GM18526 (cell line): Measurements from ENCODE around the gene TCF7L1.

Experiments
- POLR2A ChIP-seq: IDR thresholded peaks from 3 replicates; pipeline ENCODE4 v1.6.1; 2011; ENCODE audit not compliant: insufficient read length; ENCODE audit errors: extremely low read depth

TCF7L1 gene

GRCh38 chr2:85281553-85281952 lies 148.4 kb downstream of the TCF7L1 start:
- no peak for TF ChIP-seq POLR2A

GRCh38 chr2:85282914-85283313 lies 149.7 kb downstream of the TCF7L1 start:
- no peak for TF ChIP-seq POLR2A

- TF ChIP-seq POLR2A = no peak
These were observed 150.4 kb downstream of the TCF7L1 start for GRCh38 chr2:85283641-85284040.

- no peak for TF ChIP-seq POLR2A
These were observed 153.7 kb downstream of the TCF7L1 start for GRCh38 chr2:85286918-85287317.

- TF ChIP-seq POLR2A = no peak
These were observed 154.5 kb downstream of the TCF7L1 start for GRCh38 chr2:85287721-85288120.

- no peak for TF ChIP-seq POLR2A
These were observed 155.1 kb downstream of the TCF7L1 start for GRCh38 chr2:85288244-85288725.

GRCh38 chr2:85291425-85292023 lies 158.3 kb downstream of the TCF7L1 start:
- TF ChIP-seq POLR2A = no peak

- TF ChIP-seq POLR2A = no peak
These were observed 168.9 kb downstream of the TCF7L1 start for GRCh38 chr2:85302121-85302520.

GRCh38 chr2:85303780-85304531 lies 170.8 kb downstream of the TCF7L1 start:
- no peak for TF ChIP-seq POLR2A

- TF ChIP-seq POLR2A = no peak
These were observed 174.3 kb downstream of the TCF7L1 start for GRCh38 chr2:85307527-85307897.

- no peak for TF ChIP-seq POLR2A
These were observed 175.0 kb downstream of the TCF7L1 start for GRCh38 chr2:85308201-85308600.

GRCh38 chr2:85308896-85309555 lies 175.8 kb downstream of the TCF7L1 start:
- no peak for TF ChIP-seq POLR2A

- no peak for TF ChIP-seq POLR2A
These were observed 176.6 kb downstream of the TCF7L1 start for GRCh38 chr2:85309699-85310321.

GRCh38 chr2:85310330-85310729 lies 177.1 kb downstream of the TCF7L1 start:
- TF ChIP-seq POLR2A = no peak

- TF ChIP-seq POLR2A = no peak
These were observed 179.2 kb downstream of the TCF7L1 start for GRCh38 chr2:85312404-85312803.

GRCh38 chr2:85314884-85315242 lies 181.7 kb downstream of the TCF7L1 start:
- TF ChIP-seq POLR2A = no peak
